ENCODE results near the gene CCDC183. TPM values are rescaled to one million over a fixed set of nuclear protein-coding genes. Genes with fewer than 3 reads are reported as not detected.
"Not testable (repeated sequence)": the region's sequence is repeated elsewhere in the genome, so short reads cannot be mapped to it uniquely, and the experiment has no call there.

Gene CCDC183
- polyA plus RNA-seq, 2 donors = 0.32 to 1.1 TPM

DNA sequence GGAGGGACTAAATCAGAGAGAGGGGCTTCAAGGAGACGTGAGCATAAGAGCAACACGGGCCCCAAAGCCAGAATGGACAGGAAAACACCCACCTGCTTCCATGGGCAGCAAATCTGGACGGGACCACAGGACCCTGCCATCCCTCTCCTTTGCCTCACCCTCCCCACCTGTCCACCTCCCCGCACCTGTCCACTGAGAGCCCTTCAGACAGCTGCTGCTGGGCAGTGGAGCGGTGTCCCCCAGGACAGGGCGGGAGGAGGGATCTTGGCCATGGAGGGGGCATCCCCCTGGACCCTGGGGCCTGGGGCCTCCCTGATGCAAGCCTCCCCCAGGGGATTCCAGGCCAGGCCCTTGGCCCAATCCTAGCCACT, 2.6 kb downstream of the CCDC183 start:
- H3K4me3 ChIP-seq (ENCODE audit: low read depth in 1 of 2, low read length in 2 of 2) = no peak overlapping the region
- no peaks in the 10 kb centered on the region for H3K27me3 ChIP-seq (ENCODE audit: control insufficient read depth in 1 of 2, insufficient read depth in 2 of 2, low read length in 2 of 2)
- peaks cover 10 to 16% of the 10 kb centered on the region in 2 donors for H3K4me1 ChIP-seq (ENCODE audit: control insufficient read depth in 2 of 2, insufficient read depth in 2 of 2, low read length in 1 of 2)
- 64 to 74% methylated on average over 6 of the region's 6 CpGs for WGBS, 2 donors
- H3K36me3 ChIP-seq (ENCODE audit: control insufficient read depth in 2 of 2, insufficient read depth in 2 of 2, low read length in 1 of 2) = peaks cover 0 to under 1% of the 10 kb centered on the region in 2 donors
- no peaks in the 10 kb centered on the region for H3K9me3 ChIP-seq (ENCODE audit: control insufficient read depth in 2 of 2, insufficient read depth in 1 of 2, low read depth in 1 of 2, low read length in 1 of 2)
- H3K27ac ChIP-seq (ENCODE audit: low read depth in 2 of 2, low read length in 1 of 2) = no peak overlapping the region

DNA sequence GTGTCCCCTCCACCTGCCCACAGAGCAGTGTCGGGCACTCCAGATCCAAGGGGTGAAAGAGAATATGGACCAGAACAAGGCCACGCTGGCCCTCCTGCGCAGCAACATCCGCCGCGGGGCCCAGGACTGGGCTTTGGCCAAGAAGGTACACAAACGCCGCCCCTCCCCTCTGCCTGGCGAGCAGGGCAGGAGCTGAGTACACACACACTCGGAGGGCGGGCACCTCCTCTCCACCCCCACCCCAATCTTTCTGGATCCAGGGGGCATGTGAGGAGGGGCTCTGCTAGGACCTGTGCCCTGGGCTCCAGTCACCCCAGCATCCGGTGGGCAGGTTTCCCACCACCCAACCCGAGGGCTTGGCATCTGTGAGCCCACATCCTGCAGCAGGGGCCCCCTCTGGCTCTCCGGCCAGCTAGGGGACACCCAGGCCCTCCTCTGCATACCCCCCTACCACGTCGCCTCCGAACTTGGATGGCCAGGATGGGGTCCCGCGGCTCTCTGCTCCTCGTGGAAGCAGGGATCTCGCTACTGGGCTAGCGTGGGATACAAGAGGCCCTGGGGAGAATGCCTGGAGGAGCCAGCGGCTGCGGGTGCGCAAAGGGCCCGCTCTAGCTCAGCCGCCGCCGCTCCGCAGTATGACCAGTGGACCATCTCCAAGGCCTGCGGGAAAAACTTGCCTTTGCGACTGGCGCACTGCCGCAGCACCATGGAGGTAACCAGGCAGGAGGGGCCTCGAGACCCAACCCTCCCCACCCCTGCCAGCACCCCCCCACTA, 3.1 kb downstream of the CCDC183 start:
- WGBS, 2 donors = 17 to 20% methylated on average over 35 of the region's 35 CpGs
- peaks cover 10 to 21% of the 10 kb centered on the region in 2 donors for H3K4me1 ChIP-seq (ENCODE audit: control insufficient read depth in 2 of 2, insufficient read depth in 2 of 2, low read length in 1 of 2)
- H3K27ac ChIP-seq (ENCODE audit: low read depth in 2 of 2, low read length in 1 of 2) = peak overlapping the region in 1 of 2 donors; percentile 3
- H3K27me3 ChIP-seq (ENCODE audit: control insufficient read depth in 1 of 2, insufficient read depth in 2 of 2, low read length in 2 of 2) = no peaks in the 10 kb centered on the region
- no peaks in the 10 kb centered on the region for H3K36me3 ChIP-seq (ENCODE audit: control insufficient read depth in 2 of 2, insufficient read depth in 2 of 2, low read length in 1 of 2)
- no peaks in the 10 kb centered on the region for H3K9me3 ChIP-seq (ENCODE audit: control insufficient read depth in 2 of 2, insufficient read depth in 1 of 2, low read depth in 1 of 2, low read length in 1 of 2)
- peak overlapping the region; percentile 13 to 18 for H3K4me3 ChIP-seq (ENCODE audit: low read depth in 1 of 2, low read length in 2 of 2)

DNA sequence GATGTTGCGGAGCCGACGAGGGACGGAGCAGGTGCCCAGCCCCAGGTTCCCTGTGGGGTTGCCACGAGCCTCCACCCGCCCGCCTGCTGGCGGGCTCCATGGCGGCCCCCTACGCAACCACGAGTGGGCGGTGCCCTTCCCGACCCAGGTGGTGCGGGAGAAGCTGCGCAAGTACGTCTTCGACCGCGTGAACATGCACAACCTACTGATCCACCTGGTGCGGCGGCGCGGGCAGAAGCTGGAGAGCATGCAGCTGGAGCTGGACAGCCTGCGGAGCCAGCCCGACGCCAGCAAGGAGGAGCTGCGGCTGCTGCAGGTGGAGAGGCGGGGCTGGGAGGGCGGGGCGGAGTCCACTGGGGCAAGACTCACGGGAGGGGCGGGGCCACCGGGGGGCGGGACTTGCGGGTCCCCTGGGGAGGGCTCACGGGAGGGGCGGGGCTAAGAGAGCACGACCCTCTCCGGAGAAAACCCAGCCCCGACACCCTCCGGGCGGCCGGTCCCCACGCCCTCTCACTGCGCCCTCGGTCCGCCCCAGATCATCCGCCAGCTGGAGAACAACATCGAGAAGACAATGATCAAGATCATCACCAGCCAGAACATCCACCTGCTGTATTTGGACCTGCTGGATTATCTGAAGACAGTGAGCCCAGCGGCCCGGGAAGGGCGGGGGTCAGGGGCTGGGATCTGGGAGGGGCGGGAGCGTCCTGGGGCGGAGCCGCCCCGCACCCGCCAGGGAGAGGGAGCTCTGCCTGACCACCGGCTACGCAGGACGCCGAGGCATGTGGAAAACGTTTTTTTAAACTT, 3.9 kb downstream of the CCDC183 start:
- 1% methylated on average over 57 to 63 of the region's 63 CpGs for WGBS, 2 donors
- Histone ChIP-seq H3K9me3 (ENCODE audit: control insufficient read depth in 2 of 2, insufficient read depth in 1 of 2, low read depth in 1 of 2, low read length in 1 of 2) (no peaks in the 10 kb centered on the region), H3K4me1 (ENCODE audit: control insufficient read depth in 2 of 2, insufficient read depth in 2 of 2, low read length in 1 of 2) (peaks cover 13 to 28% of the 10 kb centered on the region in 2 donors), H3K27ac (ENCODE audit: low read depth in 2 of 2, low read length in 1 of 2) (peak overlapping the region; percentile 16 to 58), H3K27me3 (ENCODE audit: control insufficient read depth in 1 of 2, insufficient read depth in 2 of 2, low read length in 2 of 2) (no peaks in the 10 kb centered on the region), H3K4me3 (ENCODE audit: low read depth in 1 of 2, low read length in 2 of 2) (peak overlapping the region; percentile 13 to 18), H3K36me3 (ENCODE audit: control insufficient read depth in 2 of 2, insufficient read depth in 2 of 2, low read length in 1 of 2) (no peaks in the 10 kb centered on the region)

DNA sequence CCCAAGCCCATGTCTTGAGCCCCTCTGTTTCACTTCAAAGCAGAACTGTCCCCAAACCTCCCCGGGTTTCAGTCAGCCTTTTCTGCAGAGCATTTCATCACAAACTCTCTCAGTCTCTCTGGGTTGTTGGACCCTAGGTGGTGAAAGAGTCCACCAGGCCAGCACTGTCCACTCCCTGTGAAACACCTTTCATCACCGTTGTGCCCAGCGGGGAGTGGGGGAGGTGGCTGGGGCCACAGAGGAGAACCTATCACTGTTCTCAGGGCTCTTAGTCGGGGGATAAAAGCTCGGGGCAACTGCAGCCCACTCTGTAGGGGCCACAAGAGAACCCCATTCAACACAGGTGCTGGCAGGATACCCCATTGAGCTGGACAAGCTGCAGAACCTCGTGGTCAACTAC, 6.2 kb downstream of the CCDC183 start:
- H3K4me3 ChIP-seq (ENCODE audit: low read depth in 1 of 2, low read length in 2 of 2) = no peak overlapping the region
- no peaks in the 10 kb centered on the region for H3K27me3 ChIP-seq (ENCODE audit: control insufficient read depth in 1 of 2, insufficient read depth in 2 of 2, low read length in 2 of 2)
- H3K27ac ChIP-seq (ENCODE audit: low read depth in 2 of 2, low read length in 1 of 2) = no peak overlapping the region
- no peaks in the 10 kb centered on the region for H3K36me3 ChIP-seq (ENCODE audit: control insufficient read depth in 2 of 2, insufficient read depth in 2 of 2, low read length in 1 of 2)
- H3K9me3 ChIP-seq (ENCODE audit: control insufficient read depth in 2 of 2, insufficient read depth in 1 of 2, low read depth in 1 of 2, low read length in 1 of 2) = no peaks in the 10 kb centered on the region
- WGBS, 2 donors = 79 to 82% methylated on average over 6 of the region's 6 CpGs
- peaks cover 17 to 40% of the 10 kb centered on the region in 2 donors for H3K4me1 ChIP-seq (ENCODE audit: control insufficient read depth in 2 of 2, insufficient read depth in 2 of 2, low read length in 1 of 2)

DNA sequence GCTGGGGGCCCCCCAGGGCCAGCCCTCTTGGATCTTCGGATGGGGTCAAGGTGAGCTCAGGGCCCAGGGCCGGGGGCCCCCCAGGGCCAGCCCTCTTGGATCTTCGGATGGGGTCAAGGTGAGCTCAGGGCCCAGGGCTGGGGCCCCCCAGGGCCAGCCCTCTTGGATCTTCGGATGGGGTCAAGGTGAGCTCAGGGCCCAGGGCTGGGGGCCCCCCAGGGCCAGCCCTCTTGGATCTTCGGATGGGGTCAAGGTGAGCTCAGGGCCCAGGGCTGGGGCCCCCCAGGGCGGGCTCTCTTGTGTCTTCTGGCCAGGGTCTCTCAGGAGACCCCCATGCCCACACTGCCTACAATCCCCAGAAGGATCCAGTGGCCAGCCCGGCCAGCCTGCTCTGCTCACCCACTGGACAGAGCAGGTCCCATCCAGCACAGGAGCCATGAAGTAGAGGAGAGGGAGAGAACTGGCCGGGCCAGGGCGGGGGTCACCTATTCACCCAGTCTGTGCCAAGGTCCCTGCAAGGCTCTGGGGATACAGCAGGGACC, 6.9 kb downstream of the CCDC183 start:
- H3K36me3 ChIP-seq (ENCODE audit: control insufficient read depth in 2 of 2, insufficient read depth in 2 of 2, low read length in 1 of 2); H3K9me3 ChIP-seq (ENCODE audit: control insufficient read depth in 2 of 2, insufficient read depth in 1 of 2, low read depth in 1 of 2, low read length in 1 of 2); H3K27ac ChIP-seq (ENCODE audit: low read depth in 2 of 2, low read length in 1 of 2); H3K27me3 ChIP-seq (ENCODE audit: control insufficient read depth in 1 of 2, insufficient read depth in 2 of 2, low read length in 2 of 2); H3K4me3 ChIP-seq (ENCODE audit: low read depth in 1 of 2, low read length in 2 of 2): not testable (repeated sequence)
- peaks cover 17 to 40% of the 10 kb centered on the region in 2 donors for H3K4me1 ChIP-seq (ENCODE audit: control insufficient read depth in 2 of 2, insufficient read depth in 2 of 2, low read length in 1 of 2)
- 95 to 96% methylated on average over 6 to 8 of the region's 9 CpGs for WGBS, 2 donors

DNA sequence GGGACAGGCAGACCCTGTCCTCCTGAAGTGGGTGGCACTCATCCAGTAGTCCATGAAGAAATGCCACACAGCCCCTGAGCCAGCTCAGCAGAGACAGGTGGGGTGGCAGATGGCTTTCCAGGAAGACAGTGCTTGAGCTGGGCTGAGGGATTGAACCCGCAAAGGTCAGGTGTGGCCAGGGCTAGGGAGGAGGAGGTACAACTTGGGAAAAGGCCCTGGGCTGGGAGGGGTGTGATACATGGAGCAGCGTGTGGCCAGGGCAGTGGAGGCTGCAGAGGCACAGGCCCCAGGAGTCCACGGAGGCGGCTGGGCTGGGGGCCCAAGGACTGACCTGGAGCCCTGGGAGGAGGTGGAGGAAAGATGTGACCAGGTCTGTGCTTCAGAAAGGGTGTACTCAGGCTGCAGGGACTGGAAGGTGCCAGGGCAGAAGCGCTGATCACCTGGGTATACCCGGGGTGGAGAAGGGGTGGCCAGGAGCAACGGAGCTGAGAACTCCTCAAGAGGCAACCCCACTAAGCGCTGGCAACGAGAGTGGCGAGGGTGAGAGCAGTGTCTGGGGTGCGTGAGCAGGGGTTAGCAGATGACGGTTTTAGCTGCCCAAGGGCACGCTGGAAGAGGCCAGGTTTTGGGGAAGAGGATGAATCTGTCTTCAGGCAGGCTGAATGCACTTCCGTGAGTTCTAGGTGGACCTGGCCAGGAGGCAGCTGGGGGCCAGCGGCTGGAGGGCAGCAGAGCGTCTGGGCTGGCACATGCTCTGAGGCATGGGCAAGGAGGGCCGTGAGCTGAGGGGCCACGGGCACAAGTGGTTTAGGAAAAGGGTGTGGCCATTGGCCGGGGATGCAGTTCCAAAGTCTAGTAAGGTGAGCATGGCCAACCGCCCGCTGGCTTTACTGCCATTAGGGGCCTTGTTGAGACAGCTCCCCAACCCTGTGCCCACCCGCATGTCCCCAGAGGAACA, 7.7 kb downstream of the CCDC183 start:
- H3K27ac ChIP-seq (ENCODE audit: low read depth in 2 of 2, low read length in 1 of 2) = no peak overlapping the region
- WGBS, 2 donors = 94 to 95% methylated on average over 22 of the region's 22 CpGs
- H3K36me3 ChIP-seq (ENCODE audit: control insufficient read depth in 2 of 2, insufficient read depth in 2 of 2, low read length in 1 of 2) = no peaks in the 10 kb centered on the region
- no peaks in the 10 kb centered on the region for H3K27me3 ChIP-seq (ENCODE audit: control insufficient read depth in 1 of 2, insufficient read depth in 2 of 2, low read length in 2 of 2)
- H3K4me3 ChIP-seq (ENCODE audit: low read depth in 1 of 2, low read length in 2 of 2) = no peak overlapping the region
- peaks cover 16 to 38% of the 10 kb centered on the region in 2 donors for H3K4me1 ChIP-seq (ENCODE audit: control insufficient read depth in 2 of 2, insufficient read depth in 2 of 2, low read length in 1 of 2)
- no peaks in the 10 kb centered on the region for H3K9me3 ChIP-seq (ENCODE audit: control insufficient read depth in 2 of 2, insufficient read depth in 1 of 2, low read depth in 1 of 2, low read length in 1 of 2)

- Histone ChIP-seq H3K27ac (ENCODE audit: low read depth in 2 of 2, low read length in 1 of 2) (no peak overlapping the region), H3K4me1 (ENCODE audit: control insufficient read depth in 2 of 2, insufficient read depth in 2 of 2, low read length in 1 of 2) (peaks cover 11 to 35% of the 10 kb centered on the region in 2 donors), H3K36me3 (ENCODE audit: control insufficient read depth in 2 of 2, insufficient read depth in 2 of 2, low read length in 1 of 2) (no peaks in the 10 kb centered on the region), H3K9me3 (ENCODE audit: control insufficient read depth in 2 of 2, insufficient read depth in 1 of 2, low read depth in 1 of 2, low read length in 1 of 2) (no peaks in the 10 kb centered on the region), H3K4me3 (ENCODE audit: low read depth in 1 of 2, low read length in 2 of 2) (no peak overlapping the region), H3K27me3 (ENCODE audit: control insufficient read depth in 1 of 2, insufficient read depth in 2 of 2, low read length in 2 of 2) (no peaks in the 10 kb centered on the region)
- WGBS, 2 donors = 87 to 90% methylated on average over 20 of the region's 20 CpGs
Observed at GRCh38 chr9:136804509-136805206, 8.5 kb downstream of the CCDC183 start.

GRCh38 chr9:136805207-136805740, 9.1 kb downstream of the CCDC183 start:
- H3K27ac ChIP-seq (ENCODE audit: low read depth in 2 of 2, low read length in 1 of 2) = no peak overlapping the region
- 90 to 92% methylated on average over 12 of the region's 12 CpGs for WGBS, 2 donors
- H3K4me1 ChIP-seq (ENCODE audit: control insufficient read depth in 2 of 2, insufficient read depth in 2 of 2, low read length in 1 of 2) = peaks cover 12 to 34% of the 10 kb centered on the region in 2 donors
- no peaks in the 10 kb centered on the region for H3K36me3 ChIP-seq (ENCODE audit: control insufficient read depth in 2 of 2, insufficient read depth in 2 of 2, low read length in 1 of 2)
- H3K4me3 ChIP-seq (ENCODE audit: low read depth in 1 of 2, low read length in 2 of 2) = no peak overlapping the region
- H3K9me3 ChIP-seq (ENCODE audit: control insufficient read depth in 2 of 2, insufficient read depth in 1 of 2, low read depth in 1 of 2, low read length in 1 of 2) = no peaks in the 10 kb centered on the region
- no peaks in the 10 kb centered on the region for H3K27me3 ChIP-seq (ENCODE audit: control insufficient read depth in 1 of 2, insufficient read depth in 2 of 2, low read length in 2 of 2)
